GM19397 (cell line): ENCODE measurements around the gene PEMT.

Experiments used
- ATAC-seq: cut with Tn5 transposase; IDR thresholded peaks from one replicate; pipeline ENCODE4 v1.9.1; 2021; ENCODE audit warnings: mild to moderate bottlenecking, moderate library complexity; ENCODE audit not compliant: unreplicated experiment

The PEMT gene

GRCh38 chr17:17605729-17606088 is 14.2 kb upstream of the PEMT start:
- no peak for ATAC-seq

GRCh38 chr17:17605083-17605728 is 13.7 kb upstream of the PEMT start:
- no peak for ATAC-seq

DNA sequence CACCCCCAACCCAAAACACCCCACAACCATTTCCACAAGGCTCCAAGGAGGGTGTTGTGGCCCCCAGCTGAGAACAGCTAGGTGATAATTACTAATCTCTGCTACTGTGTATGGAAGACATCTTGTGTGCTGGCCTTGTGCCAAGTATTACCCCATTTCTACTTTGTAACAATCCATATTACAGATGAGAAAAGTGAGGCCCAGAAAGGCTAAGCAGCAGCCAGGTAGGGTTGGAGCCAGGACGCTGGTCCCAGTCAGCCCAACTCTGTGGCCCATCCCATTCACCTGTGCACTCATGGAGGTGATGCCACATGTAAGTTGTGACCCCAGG is 12.4 kb upstream of the PEMT start:
- no peak for ATAC-seq

GRCh38 chr17:17603178-17603894 is 11.8 kb upstream of the PEMT start:
- ATAC-seq: no peak

DNA sequence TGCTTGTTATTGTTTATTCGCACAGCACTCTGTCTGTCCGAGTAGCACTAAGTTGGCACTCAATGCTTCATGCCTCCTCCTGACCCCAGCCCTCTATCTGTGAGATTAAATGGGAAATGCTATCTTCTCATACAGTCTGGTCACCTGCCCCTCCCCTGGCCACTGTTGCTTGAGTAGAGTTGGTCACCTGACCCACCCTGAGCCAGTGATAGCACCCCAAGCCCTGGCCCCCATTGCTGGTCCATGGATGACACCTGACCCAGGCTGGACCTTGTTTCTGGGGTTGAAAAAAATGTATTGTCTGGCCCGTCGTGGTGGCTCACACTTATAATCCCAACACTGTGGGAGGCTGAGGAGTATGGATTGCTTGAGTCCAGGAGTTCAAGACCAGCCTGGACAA is 8.5 kb upstream of the PEMT start:
- no peak for ATAC-seq

DNA sequence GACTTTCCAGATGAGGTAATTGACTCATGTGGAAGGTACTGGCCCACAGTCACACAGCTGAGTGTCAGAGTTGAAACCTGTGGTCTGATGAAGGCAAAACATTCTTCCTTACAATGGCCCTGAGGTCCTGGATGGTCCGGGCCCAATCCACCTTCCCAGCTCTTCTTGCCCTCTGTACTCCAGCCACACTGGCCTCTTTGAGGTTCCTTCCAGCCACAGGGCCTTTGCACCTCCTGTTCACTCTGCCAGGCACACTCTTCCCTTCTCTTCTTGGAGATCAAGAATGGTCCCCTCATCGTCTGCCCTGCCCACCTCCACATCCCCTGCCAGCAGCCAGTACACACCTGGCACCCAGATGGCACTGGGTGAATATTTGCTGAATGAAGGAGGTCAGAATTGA is 6.5 kb upstream of the PEMT start:
- ATAC-seq: no peak

GRCh38 chr17:17595755-17596154 is 4.2 kb upstream of the PEMT start:
- no peak for ATAC-seq

GRCh38 chr17:17593222-17593620 is 1.7 kb upstream of the PEMT start:
- no peak for ATAC-seq

DNA sequence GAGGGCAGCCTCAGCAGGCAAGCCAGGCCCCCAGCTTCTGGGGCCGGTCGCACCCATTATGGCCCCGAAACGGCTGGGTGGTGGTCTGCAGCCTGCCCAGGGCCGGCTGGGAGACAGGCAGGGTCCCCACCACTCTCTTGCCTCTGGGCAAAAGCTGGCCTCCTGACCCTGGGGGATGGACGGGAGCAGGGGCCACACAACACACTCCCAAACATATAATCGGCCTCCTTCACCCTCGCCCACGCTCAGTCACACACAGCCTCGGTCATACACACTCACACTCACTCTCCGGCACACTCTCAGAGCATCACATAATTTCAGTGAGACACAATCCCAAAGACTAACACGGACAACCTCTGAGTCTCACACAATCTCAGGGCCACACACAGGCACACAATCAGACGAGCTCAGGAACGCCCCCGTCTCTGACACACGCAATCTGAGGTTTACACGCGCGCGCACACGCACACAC is 589 bp downstream of the PEMT start:
- no peak for ATAC-seq

- ATAC-seq: no peak
These were observed 1.3 kb downstream of the PEMT start for GRCh38 chr17:17590141-17590751.

- ATAC-seq: no peak
These were observed 3.7 kb downstream of the PEMT start for GRCh38 chr17:17587614-17588337.

GRCh38 chr17:17582372-17582771 is 9.1 kb downstream of the PEMT start:
- no peak for ATAC-seq

- ATAC-seq: no peak
These were observed 10.0 kb downstream of the PEMT start for GRCh38 chr17:17581509-17581908.

- ATAC-seq: no peak
These were observed 10.6 kb downstream of the PEMT start for GRCh38 chr17:17580662-17581470.

DNA sequence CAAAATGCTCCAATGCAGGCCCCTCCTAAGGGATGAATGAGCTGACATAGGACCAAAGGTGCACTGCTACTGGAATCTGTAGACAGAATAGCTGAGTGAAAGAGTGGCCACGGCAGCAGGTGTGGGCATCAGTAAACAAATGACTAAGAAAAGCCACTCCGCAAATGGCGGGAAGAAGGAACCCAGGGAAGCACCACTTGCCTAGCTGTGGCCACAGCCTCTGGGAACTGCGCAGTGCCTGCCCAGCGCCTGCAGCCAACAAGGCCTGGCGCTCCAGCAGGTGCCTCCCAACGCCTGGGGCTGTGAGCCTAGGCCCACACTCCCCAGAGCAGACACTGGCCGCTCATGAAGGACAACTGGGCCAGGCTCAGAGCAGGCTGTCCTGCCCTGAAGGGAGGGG is 11.8 kb downstream of the PEMT start:
- ATAC-seq: no peak

- no peak for ATAC-seq
These were observed 14.1 kb downstream of the PEMT start for GRCh38 chr17:17577373-17577772.

DNA sequence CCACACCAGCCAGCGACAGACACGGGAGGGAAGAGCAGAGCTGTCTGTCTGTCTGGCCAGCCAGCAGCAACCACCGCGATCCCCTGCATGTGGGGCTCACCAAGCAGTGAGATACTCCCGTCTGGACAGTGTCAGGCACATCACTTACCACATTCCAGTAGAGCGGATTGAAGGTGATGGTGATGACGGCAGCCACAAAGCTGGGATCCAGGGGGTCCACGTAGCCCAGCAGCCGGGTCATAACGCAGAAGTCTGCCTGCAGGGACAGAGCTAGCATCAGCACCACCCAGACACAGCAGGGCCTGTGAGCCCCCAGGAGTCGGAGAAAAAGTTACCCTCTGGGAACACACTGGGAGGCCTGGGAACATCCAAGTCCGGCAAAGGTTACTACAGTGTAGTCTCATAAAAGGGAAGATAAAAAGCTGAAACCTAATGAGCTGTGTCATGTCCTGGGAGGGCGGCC is 14.7 kb downstream of the PEMT start:
- no peak for ATAC-seq

GRCh38 chr17:17575360-17576251 is 15.9 kb downstream of the PEMT start:
- ATAC-seq: no peak

DNA sequence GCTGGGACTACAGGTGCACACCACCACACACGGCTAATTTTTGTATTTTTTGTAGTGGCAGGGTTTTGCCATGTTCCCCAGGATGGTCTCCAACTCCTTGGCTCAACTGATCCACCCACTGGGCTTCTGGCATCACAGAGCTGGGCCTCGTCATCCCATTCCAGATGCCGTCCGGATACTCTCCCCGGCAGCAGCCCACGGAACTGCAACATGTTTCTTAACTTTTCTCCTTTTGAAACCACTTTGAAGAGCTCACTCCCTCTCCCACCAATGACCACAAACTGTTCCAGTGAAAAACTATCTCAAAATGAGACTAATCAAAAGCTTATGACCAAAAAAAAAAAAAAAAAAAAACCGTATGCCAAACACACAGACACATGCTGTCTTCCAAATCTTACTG is 17.6 kb downstream of the PEMT start:
- ATAC-seq: no peak
